Measurements from ENCODE around the gene LMNTD2.

LMNTD2 gene

DNA sequence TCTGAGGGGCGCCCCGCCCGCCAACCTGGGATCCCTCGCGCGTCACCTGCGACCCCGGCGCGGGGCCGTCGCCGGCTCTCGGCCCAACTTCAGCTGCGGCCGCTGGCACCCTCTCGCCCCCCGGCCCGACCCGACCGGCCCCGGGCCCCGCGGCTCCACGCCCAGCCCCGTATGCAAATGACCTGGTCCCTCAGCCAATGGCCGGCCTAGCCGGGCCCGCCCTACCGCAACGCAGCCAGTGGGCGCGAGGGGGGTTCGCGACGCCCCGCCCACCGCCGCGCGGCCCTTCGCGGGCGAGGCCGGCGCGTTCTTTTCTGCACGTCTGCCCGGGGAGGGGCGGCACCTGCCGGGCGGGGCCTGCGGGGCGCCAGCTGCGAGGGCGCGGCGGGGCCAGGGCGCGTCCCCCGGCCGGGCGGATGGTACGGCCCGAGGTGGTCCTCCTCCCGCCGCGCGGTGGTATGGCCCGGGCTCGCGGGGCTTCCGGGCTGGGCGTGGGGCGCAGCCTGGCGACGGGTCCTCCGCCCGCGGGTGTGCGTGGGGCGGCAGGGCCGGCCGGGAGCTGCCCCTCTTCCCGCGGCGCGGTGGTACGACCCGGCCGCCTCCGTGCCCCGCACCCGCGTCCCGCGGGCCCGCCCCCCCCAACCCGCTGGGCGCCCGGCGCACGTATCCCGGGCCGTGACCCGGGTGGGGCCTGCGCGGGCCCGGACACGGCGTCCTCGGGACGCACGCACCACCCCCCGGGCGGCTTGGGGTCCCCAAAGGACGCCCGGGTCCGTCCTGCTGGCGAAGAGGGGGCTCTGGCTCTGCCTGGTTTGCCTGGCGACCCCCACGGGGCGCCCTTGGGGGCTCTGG lies 8.0 kb upstream of the LMNTD2 start:
- in situ Hi-C loops (cut with MboI; ENCODE audit: low sequenced_read_pairs): no loop called here

GRCh38 chr11:567629-568292 lies 7.2 kb upstream of the LMNTD2 start:
- in situ Hi-C loops (cut with MboI; ENCODE audit: low sequenced_read_pairs): no loop called here

GRCh38 chr11:567011-567628 lies 6.6 kb upstream of the LMNTD2 start:
- in situ Hi-C loops (cut with MboI; ENCODE audit: low sequenced_read_pairs): no loop called here

DNA sequence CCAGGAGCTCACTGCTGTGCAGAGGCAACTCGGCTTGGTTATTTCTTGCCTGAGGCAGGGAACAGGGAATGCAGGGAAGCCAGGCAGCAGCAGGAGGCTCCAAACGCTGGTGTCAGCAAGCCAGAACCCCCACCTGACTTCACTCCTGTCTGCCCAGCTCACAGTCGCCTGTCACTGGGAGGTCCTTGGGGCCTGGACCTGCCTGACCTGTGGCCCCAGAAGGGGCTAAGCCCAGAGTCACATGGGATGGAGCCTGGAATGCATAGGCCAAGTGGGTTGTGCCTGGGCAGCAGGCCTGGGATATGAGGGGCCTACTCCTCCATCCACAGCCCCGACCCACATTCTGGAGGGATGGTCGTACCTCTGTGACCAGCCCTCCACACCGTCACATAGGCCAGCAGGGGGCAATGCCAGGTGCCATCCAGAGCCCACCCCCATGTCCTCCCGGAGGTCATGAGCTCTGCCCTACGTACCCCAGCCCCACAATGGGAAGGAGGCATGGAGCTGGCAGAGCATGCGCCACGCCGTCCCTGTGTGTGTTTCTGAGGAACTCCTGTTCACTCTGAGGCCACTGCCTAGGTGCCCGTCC lies 5.5 kb upstream of the LMNTD2 start:
- in situ Hi-C loops (cut with MboI; ENCODE audit: low sequenced_read_pairs): no loop called here

DNA sequence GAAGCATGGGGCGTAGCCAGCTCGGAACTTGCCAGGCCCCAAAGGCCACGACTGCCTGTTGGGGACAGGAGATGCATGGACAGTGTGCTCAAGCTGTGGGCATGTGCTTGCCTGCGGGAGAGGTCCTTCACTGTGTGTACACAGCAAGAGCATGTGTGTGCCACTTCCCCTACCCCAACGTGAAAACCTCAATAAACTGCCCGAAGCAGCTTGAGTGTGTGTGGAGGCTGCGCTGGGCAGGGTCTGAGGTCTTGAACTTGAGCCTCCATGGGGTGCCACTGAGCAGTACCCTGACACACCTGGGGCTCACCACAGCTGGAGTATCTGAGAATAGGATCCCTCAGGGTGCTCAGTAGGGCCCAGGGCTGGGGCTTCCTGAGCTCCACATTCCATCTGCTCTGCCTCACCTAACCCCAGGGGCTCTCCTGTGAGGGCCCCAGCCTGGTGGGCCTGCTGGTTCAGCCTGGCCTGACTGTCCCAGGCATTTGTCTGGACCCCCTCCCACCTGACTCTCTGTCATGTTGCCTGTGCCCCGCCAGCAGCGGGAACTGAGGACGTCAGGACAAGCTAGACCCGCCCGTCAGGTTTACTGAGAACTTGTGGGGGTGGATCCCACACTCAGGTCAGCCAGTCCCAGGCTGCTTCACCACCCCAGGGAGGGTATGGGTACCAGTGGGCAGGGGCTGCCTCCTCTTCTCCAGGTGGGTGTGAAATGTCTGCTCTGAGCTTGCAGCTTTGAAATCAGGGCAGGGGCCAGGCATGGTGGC lies 3.5 kb upstream of the LMNTD2 start:
- in situ Hi-C loops (cut with MboI; ENCODE audit: low sequenced_read_pairs): no loop called here

- in situ Hi-C loops (cut with MboI; ENCODE audit: low sequenced_read_pairs): no loop called here
Measured at GRCh38 chr11:563066-563811, 2.7 kb upstream of the LMNTD2 start.

- in situ Hi-C loops (cut with MboI; ENCODE audit: low sequenced_read_pairs): no loop called here
Measured at GRCh38 chr11:562046-562645, 1.6 kb upstream of the LMNTD2 start.

GRCh38 chr11:561148-562003 lies 838 bp upstream of the LMNTD2 start:
- in situ Hi-C loops (cut with MboI; ENCODE audit: low sequenced_read_pairs): no loop called here

GRCh38 chr11:559712-560304 lies 730 bp downstream of the LMNTD2 start:
- in situ Hi-C loops (cut with MboI; ENCODE audit: low sequenced_read_pairs): no loop called here

- in situ Hi-C loops (cut with MboI; ENCODE audit: low sequenced_read_pairs): no loop called here
Measured at GRCh38 chr11:559020-559620, 1.4 kb downstream of the LMNTD2 start.

- in situ Hi-C loops (cut with MboI; ENCODE audit: low sequenced_read_pairs): no loop called here
Measured at GRCh38 chr11:558503-558902, 2.0 kb downstream of the LMNTD2 start.

DNA sequence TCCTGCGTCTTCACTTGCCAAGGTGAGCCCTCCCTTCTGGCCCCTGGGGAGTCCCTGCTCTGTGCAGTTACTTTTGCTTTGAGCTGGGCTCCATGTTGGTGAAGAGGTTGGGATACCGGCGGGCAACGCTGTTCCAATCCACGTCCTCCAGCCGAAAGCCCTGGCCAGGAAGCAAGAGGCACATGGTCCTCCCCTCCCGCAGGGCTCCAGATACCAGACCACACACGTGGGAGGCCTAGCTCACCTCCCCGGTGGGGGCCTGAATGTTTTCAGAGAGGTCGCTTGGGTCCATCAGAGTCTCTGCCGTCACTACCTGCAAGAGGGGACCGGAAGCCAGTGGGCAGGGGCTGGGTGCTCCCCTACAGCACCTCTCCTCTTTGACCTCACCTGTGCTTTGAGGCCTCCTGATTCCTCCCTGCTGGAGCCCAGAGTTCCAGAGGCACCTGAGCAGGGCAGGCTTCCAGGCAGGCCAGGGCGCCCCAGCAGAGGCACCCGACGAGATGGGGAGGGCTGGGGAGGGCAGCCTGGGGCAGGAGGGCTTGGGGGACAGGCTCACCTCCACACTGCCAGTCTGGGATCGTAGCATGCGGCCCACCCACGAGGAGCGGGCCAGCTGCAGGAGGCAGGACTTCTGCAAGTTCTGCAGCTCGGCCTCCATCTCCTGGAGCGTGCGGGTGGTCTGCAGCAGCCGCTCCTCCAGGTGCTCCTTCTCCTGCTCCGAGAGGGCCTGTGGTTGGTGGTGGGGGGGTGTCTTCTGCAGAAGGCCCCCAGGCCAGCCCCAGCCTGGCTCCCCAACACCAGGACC lies 3.0 kb downstream of the LMNTD2 start:
- in situ Hi-C loops (cut with MboI; ENCODE audit: low sequenced_read_pairs): no loop called here

GRCh38 chr11:556662-557256 lies 3.8 kb downstream of the LMNTD2 start:
- in situ Hi-C loops (cut with MboI; ENCODE audit: low sequenced_read_pairs): no loop called here

DNA sequence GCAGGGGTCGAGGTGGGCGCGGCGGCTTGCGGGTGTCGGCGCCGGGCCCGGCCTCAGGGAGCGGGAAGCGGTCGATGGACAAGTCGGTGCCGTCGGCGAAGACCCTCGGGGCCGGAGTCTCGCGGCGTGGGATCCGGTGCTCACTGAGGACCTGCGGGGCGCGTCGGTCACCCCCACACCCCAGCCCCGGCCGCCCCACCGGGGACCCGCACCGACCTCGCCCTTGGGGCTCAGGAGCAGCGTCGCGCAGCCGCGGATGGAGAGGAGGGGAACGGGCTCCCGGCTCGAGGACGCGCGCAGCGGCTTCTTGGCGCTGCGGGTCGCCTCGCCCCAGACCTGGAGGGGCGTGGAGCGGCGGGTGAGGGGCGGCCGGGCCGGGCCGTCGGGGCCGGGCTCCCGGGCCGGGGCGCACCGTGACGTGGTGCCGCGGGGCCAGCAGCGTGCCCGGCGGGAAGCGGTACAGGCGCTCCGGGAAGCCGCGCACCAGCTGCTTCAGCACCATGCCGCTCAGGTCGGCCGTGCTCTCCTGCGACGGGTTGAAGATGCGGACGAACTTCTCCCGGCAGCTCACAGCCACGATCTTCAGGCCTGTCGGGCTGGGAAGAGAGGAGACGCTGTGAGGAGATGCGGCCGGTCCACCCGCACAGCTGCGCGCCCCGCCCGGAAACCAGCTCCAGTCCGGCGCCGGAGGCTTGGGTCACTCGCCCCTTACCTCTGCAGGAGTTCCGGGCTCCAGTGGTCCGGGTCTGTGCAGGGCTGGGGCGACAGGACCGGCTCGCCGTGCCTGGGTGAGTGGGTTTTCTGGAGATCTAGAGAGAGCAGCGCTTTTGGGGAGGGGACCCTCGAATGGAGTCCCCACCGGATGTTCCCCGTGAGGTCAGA lies 4.5 kb downstream of the LMNTD2 start:
- in situ Hi-C loops (cut with MboI; ENCODE audit: low sequenced_read_pairs): no loop called here

GRCh38 chr11:555227-555779 lies 5.2 kb downstream of the LMNTD2 start:
- in situ Hi-C loops (cut with MboI; ENCODE audit: low sequenced_read_pairs): no loop called here
